GM20431 (cell line): ENCODE results near the gene PALM3.

Experiments
- in situ Hi-C: fragments of 300-500 bp; cut with MseI, MboI; formaldehyde crosslinking; loops from one replicate; pipeline ENCODE4 v1.15.0; 2020; ENCODE audit warnings: low sequenced_read_pairs; ENCODE audit not compliant: unreplicated experiment

PALM3 gene

GRCh38 chr19:14061751-14062557, at the start of gene PALM3:
Gene PALM3 (minus strand): TSS chr19:14062076. CDS start chr19:14061980, 96 bp downstream.
- in situ Hi-C loops = no loop called here

- in situ Hi-C loops = no loop called here
Observed at GRCh38 chr19:14111486-14111885, 49.6 kb upstream of the PALM3 start.

- in situ Hi-C loops = no loop called here
Observed at GRCh38 chr19:14110650-14111049, 48.8 kb upstream of the PALM3 start.

GRCh38 chr19:14107581-14108461, 45.9 kb upstream of the PALM3 start:
- in situ Hi-C loops = no loop called here

GRCh38 chr19:14106840-14107239, 45.0 kb upstream of the PALM3 start:
- in situ Hi-C loops = no loop called here

GRCh38 chr19:14105680-14106079, 43.8 kb upstream of the PALM3 start:
- in situ Hi-C loops = no loop called here

- in situ Hi-C loops = no loop called here
Observed at GRCh38 chr19:14103310-14103709, 41.4 kb upstream of the PALM3 start.

GRCh38 chr19:14102756-14103155, 40.9 kb upstream of the PALM3 start:
- in situ Hi-C loops = no loop called here

- in situ Hi-C loops = no loop called here
Observed at GRCh38 chr19:14102102-14102696, 40.3 kb upstream of the PALM3 start.

- in situ Hi-C loops = no loop called here
Observed at GRCh38 chr19:14101003-14101545, 39.2 kb upstream of the PALM3 start.

GRCh38 chr19:14097532-14098151, 35.8 kb upstream of the PALM3 start:
- in situ Hi-C loops = no loop called here

GRCh38 chr19:14096272-14096992, 34.6 kb upstream of the PALM3 start:
- in situ Hi-C loops = no loop called here

GRCh38 chr19:14094854-14095253, 33.0 kb upstream of the PALM3 start:
- in situ Hi-C loops = no loop called here

- in situ Hi-C loops = no loop called here
Observed at GRCh38 chr19:14093117-14093823, 31.4 kb upstream of the PALM3 start.

GRCh38 chr19:14091813-14092462, 30.1 kb upstream of the PALM3 start:
- in situ Hi-C loops = no loop called here

GRCh38 chr19:14091081-14091812, 29.4 kb upstream of the PALM3 start:
- in situ Hi-C loops = no loop called here

- in situ Hi-C loops = no loop called here
Observed at GRCh38 chr19:14090509-14091080, 28.7 kb upstream of the PALM3 start, which contains the start of gene SAMD1. Gene SAMD1 (minus strand): TSS chr19:14090751.
